HG02623 (cell line): ENCODE data around the gene TMEM185B.
"Not testable (repeated sequence)": the region's sequence is repeated elsewhere in the genome, so short reads cannot be mapped to it uniquely, and the experiment has no call there.

Source experiments
- ATAC-seq: cut with Tn5 transposase; IDR thresholded peaks from one replicate; pipeline ENCODE4 v1.9.1; 2021; ENCODE audit warnings: moderate library complexity; ENCODE audit not compliant: unreplicated experiment

Gene TMEM185B

DNA sequence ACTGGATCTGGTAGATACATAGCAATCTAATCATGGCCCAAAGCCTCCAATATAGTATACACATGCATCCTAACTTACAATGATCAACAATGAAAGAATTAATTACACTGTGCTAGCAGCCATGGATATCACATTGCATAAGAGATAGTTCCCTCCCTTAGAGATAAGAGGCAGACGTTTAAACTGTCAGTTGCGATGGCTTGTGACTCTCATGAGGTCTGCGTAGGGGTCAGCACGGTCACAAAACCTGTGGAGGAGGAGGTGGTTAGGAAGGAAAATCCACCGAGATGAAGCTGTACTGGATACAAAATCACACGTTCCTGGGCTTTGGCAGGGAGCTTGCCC, 28.7 kb upstream of the TMEM185B start:
- no peak for ATAC-seq

DNA sequence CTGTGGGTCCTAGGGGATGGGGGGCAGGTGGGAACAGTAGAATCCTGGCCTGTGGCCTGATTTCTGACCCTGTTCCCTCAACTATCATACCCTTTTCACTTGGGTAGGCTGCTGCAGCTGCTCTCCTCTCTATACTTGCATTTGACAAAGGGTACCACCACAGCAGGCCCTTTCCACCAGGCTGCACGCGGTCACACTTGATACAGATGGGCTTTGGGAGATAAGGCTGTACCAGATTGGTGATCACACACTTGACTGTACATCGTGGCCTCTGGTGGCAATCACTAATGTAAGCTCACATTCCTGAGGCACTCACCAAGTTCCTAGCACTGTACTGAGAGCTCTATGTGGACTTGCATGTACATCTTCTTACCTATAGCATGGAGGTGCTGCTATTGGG, 27.9 kb upstream of the TMEM185B start:
- ATAC-seq, result no peak

DNA sequence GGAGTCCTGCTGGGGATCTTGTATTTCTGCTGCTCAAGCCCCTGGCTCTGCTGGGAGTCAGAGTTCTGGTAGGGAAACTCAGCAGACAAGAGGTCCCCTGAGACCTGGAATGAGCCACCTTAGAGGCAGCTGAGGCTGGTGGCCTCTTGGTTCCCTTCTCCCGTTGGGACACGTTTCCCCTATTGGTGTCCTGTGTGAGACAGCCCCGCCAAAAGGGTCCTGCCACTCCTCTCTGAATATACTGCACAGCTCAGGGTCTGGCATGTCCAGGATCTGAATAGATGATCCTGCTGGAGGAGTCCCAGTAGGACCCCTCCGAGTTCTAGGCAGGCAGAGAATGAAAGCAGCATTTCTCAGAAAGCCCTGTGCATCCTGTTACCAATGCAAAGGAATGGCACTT, 27.4 kb upstream of the TMEM185B start:
- ATAC-seq, result no peak

DNA sequence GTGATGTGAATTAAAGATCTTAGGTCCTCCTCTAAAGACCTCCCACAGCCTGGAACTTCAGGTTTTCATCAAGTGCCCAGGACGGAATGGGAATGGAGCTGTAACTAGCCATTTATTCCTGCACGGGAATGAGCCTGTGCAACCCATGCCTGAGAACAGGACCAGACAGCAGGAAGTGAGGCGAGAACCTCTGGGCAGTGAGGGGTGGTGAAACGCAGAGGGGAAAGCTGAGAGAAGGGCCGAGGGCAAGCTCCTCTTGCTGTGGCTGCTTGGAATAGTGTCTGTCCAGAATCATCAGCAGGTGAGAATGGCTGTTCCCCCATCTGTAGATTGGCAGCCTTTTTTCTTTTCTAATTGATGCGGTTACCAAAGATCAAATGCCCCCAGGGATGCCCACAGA, 24.7 kb upstream of the TMEM185B start:
- no peak for ATAC-seq

DNA sequence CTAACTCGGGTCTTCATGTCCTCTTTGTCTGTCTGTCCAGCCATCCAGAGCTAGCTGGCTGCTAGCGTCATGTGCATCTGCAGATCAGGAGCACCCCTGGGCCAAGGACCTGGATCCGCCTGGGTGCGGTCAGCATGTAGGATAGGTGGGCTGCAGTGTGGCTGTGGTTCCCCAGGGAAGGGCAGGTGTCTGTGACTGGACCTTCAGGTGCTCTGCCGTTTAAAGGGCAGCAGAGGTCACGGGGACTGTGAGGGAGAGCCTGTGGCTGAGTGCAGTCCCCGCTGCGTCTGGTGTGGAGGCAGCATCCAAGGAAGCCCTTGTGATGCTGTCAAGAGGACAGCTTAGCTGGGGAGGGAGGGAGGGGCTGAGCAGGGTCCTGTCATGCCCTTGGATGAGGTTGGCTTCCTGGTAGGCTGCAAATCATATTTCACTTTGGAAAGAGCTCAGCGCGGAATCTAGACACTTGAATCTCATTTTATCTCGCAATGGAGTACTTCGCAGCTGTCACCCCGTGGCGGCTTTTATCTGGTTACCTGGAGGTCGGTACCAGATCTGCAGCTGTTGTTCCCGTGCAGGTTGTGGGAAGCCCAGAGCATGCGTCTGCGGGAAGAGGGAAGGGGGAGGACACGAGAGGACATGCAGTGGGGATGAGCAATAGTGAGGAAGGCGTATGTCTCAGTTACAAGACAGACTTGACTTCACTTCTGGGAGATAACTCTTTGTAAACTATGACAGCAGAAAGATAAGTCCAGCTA, 23.5 kb upstream of the TMEM185B start:
- no peak for ATAC-seq

DNA sequence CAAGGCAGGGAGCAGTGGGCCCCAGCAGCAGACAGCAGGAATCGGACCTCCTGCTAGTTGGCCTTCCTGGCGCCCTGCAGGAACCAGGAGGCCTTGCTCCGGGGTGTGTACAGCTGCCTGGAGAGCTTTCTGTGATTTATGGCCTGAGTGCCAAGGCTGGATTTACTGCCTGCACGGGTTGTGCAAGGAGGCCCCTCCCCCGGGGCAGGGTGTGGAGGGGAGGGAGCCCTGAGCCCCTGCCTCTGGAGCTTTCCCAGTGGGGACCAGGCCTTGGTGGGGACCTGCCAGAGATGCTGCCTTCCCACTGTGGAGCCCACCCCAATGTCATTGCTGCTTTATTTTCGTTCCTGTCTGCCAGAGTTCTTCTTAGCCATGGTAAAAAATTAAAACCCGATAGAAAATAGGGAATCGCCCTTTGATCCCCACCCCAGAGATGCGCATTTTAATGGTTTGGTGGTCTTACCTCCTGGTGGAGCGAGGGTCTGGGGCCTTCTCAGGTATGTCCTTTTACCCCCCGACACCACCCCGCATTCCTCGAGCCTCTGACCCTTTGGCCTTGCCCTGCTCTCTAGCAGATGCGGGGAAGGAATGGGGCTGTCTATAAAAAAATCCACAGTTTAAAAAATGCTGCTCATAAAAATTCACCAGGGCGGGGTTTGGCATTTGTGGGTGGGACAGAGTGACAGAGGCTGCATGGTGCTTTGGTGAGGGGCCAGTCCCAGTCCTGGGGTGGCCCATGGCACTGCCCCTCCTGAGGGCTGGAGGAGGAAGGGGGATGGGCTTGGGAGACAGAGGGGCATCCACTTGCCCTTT, 22.5 kb upstream of the TMEM185B start:
- no peak for ATAC-seq

DNA sequence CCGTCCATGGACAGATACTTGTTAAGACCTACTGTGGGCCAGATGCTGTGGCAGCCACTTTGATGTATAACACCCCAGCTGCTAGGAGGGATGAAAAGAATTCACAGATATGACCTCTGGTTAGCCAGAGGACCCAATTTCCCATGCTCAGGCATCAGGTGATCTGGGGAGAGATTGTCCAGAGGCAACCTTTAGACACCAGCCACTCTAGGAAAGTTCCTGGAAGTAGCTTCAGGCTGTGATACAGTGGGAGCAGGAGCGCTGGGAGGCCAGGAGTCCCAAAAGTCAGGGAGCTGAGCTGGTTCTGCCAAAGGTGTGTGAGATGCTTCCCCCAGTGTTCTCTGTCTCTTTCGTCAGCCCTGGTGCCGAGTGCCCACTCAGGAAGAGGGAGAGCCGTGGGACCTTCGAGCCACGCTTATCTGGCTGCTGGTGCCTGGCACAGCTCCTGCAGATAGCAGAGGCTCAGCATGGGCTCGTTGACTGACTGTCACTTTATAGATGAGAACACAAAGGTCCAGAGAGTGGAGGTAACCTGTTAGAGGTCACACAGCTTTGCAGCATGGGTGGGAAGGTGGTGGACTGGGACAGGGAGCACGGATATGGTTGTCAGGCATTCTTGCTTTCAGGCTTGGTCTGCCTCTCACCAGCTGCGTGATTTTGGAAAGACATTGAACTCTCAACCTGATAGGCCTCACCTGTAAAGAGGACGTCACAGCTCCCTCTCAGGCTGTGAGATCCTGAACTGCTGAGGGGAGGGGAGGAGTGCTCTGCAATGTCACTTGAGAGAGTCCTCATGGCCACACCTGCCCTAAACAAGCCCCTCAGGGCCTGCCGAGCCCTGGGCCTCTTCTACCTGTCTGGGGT, 21.7 kb upstream of the TMEM185B start:
- ATAC-seq, result no peak

DNA sequence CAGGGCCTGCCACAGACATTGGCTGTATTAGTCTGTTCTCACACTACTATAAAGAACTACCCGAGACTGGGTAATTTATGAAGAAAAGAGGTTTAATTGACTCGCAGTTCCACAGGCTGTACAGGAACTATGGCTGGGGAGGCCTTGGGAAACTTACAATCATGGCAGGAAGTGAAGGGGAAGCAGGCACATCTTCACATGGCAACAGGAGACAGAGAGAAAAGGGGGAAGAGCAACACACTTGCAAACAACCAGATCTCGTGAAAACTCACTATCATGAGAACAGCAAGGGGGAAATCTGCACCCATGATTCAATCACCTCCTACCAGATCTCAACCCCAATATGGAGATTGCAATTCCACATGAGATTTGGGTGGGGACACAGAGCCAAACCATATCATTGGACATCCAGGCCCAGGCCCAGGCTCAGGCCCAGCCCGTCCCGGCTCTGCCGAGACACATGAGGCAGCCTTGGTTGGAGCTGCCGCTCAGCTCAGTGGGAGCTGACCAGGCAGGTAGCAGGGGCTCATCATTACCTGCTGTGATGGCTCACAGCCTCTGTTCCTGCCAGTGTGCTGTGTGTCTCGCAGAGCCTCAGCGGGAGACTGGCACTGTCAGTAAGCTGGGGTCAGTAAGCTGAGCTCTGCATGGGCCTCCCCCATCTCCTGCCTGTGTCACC, 20.8 kb upstream of the TMEM185B start:
- no peak for ATAC-seq

DNA sequence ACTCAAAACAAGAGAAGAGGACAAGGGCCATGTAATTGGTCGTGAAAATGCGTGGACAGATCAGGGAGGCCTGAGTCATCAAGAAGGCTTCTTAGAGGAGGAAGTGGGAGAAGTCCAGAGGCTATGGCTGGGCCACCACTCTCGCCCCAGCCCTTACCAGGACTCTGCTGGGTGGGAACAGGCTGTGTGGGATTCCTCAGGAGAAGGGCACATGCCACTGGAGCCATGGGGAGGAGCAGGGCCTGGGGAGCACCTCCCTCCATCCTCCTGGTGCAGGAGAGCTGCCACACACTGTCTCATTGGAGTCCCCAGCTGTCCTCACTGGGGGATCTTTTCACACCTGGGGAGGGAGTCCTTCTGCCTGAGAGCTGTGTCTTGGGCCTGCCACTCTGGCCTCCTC, 20.0 kb upstream of the TMEM185B start:
- ATAC-seq, result no peak

DNA sequence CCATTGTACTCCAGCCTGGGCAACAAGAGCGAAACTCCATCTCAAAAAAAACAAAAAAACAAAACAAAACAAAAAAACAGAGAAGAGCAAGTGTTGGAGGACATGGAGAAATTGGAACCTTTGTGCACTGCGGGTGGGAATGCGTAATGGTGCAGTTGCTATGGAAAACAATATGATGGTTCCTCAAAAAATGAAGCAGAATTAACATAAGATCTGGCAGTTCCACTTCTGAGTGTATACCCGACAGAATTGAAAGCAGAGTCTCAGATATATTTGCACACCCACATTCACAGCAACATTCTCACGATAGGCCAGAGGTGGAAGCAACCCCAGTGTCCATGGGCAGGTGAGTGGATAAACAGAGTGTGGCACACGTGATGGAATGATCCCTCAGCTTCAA, 18.5 kb upstream of the TMEM185B start:
- ATAC-seq, result no peak

DNA sequence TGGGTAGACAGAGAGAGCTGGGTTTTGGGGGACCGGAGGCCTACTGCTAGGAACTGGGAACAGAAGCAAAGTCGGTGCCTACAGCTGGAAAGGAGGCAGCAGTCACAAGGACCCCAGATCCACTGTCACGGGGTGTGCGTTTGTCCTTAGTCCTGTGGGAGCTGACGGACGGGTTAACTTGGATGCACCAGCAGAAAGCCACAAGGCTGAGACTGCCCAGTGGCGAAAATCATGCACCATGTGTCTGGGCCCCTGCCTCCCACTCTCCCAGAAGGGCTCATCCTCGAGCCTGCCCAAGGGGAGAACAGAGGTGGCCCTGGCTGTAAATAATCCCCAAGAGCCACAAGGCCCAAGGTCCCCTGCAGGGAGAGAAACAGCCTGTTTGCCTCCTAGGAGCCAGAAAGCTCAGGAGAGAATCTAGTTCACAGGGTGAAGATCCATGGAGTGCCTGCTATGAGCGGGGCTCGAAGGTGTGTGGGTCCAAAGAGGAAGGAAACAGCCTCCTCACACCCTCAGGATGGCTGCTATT, 17.8 kb upstream of the TMEM185B start:
- no peak for ATAC-seq

DNA sequence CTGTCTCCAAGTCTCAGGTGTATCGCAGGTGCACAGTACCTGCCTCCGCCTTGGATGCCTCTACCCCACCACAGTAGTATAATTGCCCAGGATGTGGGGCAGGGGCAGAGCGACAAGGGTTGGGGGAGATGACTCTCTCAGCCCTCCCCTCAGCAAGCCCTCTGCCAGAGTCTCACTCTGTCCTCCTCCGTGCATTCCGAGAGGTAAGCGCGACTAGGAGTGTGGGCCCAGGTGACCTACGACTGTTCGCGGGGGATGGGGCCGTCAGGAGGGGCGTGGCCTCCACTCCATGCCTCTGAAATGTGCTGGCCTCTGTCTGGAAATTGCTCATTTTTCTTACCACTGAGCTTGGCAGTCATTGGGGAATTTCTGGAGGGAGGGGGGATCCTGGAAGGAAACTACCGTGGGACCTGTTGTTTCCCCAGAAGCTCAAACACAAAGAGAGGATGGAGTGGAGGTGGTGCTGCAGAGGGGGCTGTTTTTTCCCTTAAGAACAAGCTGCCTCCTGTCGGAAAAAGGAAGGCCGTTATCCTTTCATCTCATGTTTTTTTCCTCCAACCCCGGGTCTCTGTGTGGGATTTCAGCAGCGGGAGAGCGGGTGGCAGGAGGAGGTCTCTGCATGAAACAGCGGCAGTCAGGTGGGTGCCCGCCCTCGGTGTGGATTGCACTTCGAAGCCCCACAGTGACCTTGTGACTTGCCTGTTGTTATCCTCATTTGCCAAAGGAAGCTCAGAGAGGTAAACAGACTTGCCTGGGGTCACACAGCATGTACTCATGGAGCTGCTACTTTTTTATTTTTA, 16.5 kb upstream of the TMEM185B start:
- no peak for ATAC-seq

DNA sequence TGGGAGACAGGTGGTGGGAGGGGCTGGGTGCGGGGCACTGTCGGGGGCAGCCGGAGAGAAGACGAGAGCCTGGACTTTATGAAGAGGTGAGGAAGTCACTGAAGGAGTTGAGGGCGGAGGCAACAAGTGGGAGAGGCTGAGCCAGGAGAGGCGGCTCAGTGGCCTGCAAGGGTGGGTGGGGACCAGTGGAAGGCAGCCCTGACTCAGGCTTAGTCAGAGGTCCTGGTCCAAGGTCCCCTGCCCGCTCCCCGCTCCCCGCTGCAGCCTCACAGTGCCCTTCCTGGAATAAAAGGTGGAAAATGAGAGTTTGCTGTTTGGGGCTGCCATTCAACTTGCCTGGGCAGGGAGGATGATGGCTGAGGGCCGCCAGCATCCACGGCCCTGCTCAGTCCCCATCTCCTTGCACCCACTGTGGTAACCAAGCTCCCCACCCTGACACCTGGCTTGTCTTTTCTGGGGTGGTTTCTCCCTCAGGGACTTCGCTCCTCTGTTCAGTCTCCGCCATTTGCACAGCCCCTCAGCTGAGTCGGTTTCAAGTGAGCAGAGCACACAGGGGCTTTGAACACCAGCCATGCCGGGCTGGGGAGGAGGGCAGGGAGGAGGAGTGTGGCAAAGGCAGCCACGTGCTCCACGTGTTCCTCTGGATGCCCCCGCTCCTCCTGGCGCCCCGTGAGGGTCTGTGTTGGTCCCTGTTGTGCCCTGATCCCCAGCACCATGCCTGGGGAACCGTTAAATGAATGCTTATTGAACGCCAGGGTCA, 15.7 kb upstream of the TMEM185B start:
- no peak for ATAC-seq

DNA sequence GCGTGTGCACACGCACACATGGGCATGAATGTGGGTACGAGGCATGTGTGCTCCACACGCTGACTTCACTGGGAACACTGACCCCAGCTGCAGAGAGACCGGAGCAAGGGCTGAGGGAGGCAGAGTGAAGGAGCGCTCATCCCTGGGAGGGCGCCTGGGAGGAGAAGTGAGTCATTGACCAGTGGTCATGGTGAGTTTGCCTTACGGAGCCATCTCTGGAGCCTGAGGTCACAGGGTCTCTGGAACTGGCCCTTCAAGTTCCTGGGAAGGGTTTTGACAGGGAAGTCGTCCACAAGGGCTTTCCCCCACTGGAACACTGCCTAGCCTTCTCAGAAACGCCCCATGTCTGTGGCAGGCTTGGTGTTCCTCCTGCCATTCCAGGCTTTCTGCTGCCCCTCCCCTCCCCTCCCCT, 14.3 kb upstream of the TMEM185B start:
- no peak for ATAC-seq

DNA sequence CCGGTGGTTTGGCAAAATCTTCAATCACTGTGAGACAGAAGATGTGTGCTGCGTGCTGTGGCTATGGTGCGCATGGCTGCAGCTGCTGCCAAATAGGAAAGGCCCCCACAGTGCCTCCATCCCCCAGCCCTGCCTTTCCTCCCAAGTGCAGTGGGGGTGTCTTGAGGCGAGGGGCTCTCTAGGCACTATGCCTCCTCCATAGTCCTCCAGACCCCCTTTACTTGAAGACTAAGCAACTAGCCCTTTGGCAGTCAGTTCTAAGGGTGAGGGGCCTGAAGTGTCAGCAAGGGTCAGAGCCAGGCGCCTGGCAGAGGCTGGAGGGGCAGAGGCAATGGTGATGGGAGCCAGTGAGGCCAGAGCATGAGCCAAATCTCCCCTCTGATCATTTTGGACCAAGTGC, 13.6 kb upstream of the TMEM185B start:
- ATAC-seq, result no peak

DNA sequence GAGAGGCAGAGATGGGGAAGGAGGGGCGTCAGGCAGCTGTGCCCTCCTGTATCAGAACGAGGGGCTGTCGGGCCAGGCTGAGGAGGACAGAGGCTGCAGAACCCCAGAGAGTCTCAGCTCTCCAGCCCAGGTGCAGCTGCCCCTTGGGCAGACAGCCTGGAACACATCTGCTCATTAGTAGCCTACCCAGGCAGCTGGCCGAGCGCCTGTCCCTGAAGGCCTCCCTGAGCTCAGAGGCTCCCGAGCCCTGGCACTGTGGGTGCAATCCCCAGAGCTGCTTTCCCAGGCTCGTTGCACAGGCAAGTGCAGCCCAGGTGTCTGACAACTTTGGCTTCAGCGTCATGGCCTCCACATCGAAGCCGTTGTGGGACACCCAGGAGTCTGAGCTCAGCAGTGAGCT, 13.1 kb upstream of the TMEM185B start:
- ATAC-seq, result no peak

DNA sequence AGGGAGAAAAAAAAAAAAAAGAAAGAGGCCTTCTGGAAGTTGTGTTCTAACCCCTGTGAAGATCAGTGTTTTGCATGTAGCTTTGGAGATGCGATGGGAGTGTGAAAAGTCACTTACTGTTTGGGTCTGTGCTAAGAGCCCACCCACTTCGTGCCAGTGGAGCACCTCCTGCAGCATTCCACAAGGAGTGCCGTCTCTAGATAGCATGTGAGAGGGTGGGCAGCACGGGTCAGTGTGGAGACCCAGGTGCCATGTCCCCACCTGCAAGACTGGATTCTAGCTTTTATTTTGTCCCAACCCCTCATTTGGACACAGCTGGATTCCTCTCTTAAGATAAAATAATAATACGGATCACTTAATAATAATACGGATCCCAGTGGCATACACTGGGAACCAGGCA, 12.5 kb upstream of the TMEM185B start:
- ATAC-seq, result no peak

DNA sequence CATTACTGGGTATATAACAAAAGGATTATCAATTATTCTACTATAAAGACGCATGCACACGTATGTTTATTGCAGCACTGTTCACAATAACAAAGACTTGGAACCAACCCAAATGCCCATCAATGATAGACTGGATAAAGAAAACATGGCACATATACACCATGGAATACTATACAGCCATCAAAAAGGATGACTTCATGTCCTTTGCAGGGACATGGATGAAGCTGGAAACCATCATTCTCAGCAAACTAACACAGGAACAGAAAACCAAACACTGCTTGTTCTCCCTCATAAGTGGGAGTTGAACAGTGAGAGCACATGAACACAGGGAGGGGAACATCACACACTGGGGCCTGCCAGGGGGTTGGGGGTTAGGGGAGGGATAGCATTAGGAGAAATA, 12.0 kb upstream of the TMEM185B start:
- not testable (repeated sequence) for ATAC-seq

DNA sequence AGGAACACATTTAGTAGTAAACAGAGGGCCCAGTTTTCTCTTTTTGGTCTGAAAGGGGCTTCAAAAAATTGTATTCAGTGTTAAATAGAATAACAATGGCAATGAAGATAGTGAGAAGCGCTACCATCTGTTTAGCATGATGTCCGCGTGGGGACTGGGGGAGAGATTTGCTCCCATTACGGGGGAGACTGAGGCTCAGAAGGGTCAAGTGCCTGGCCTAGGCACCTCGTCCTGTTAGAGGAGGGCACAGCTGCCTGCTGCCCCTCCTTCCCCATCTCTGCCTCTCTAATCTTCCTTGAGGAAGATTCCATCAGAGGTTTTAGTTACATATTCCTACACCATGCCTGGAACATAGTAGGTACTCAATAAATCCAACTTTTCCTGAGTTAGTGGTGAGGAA, 10.1 kb upstream of the TMEM185B start:
- no peak for ATAC-seq
